Activated T-helper 2 cell treated with anti-CD3 and anti-CD28 coated beads, Interferon-gamma antibody, Interleukin-2, Interleukin-4, amounts not matched to agents 10 μg/mL and 5 μg/mL and 100 μg/mL, durations not matched to agents 14 hours and 24 hours and 36 hours (primary cell): ENCODE results near the gene ACD. TPM values are rescaled to one million over a fixed set of nuclear protein-coding genes. Genes with fewer than 3 reads are reported as not detected.
A peak's percentile ranks its signal among the peaks of the same experiment; 100 is the strongest.

Experiments
- DNase-seq: peaks from one replicate; pipeline ENCODE4 v3.0.0; 2021; ENCODE audit warnings: low spot score
- H3K27ac Mint-ChIP-seq: one replicate; pipeline ENCODE4 v1.8.0; 2021; ENCODE audit warnings: mixed read lengths
- H3K27me3 Mint-ChIP-seq: one replicate; pipeline ENCODE4 v1.8.0; 2021; ENCODE audit warnings: low read depth, mixed read lengths
- H3K36me3 Mint-ChIP-seq: one replicate; pipeline ENCODE4 v1.8.0; 2021; ENCODE audit warnings: low read depth, mixed read lengths
- H3K4me1 Mint-ChIP-seq: one replicate; pipeline ENCODE4 v1.8.0; 2021; ENCODE audit warnings: low read depth, mixed read lengths
- H3K4me3 Mint-ChIP-seq: one replicate; pipeline ENCODE4 v1.8.0; 2021; ENCODE audit warnings: low read depth, mild to moderate bottlenecking, moderate library complexity, mixed read lengths
- H3K9me3 Mint-ChIP-seq: one replicate; pipeline ENCODE4 v1.8.0; 2021; ENCODE audit warnings: mixed read lengths
- intact Hi-C: fragments of 100-400 bp; cut with micrococcal nuclease; formaldehyde crosslinking; loops from one replicate; pipeline ENCODE4 v1.15.1; 2023
- total RNA-seq: library from RNA; stranded (reverse); gene quantifications from 2 replicates; pipeline ENCODE4 v1.2.3, GENCODE V29; 2022

Gene ACD
- total RNA-seq, 1 donor from 2014 or later = 48.9 TPM

DNA sequence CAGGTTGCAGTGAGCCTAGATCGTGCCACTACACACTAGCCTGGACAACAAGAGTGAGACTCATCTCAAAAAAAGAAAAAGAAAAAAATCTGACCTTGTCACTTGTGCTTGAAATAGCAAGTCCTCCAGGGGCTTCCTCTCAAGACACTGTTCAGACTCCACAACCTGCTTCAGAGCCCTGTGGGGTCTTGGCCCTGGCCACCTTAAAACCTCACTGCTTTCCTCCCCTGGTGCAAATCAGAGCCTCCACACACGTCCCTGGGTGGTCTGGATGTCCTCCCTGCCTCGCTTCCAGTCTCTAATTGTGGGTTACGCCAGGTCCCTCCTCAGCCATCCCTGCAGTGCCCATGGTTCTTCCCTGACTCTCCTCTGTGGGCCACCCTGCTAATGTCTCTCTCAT, 4.7 kb downstream of the ACD start:
- intact Hi-C loops = no loop called here
- no peak for DNase-seq
- H3K27me3 Mint-ChIP-seq = no peaks in the 10 kb centered on the region
- H3K4me3 Mint-ChIP-seq = no peak overlapping the region
- no peaks in the 10 kb centered on the region for H3K9me3 Mint-ChIP-seq
- peaks cover 64% of the 10 kb centered on the region for H3K36me3 Mint-ChIP-seq
- H3K27ac Mint-ChIP-seq = no peak overlapping the region
- peaks cover 9% of the 10 kb centered on the region for H3K4me1 Mint-ChIP-seq

DNA sequence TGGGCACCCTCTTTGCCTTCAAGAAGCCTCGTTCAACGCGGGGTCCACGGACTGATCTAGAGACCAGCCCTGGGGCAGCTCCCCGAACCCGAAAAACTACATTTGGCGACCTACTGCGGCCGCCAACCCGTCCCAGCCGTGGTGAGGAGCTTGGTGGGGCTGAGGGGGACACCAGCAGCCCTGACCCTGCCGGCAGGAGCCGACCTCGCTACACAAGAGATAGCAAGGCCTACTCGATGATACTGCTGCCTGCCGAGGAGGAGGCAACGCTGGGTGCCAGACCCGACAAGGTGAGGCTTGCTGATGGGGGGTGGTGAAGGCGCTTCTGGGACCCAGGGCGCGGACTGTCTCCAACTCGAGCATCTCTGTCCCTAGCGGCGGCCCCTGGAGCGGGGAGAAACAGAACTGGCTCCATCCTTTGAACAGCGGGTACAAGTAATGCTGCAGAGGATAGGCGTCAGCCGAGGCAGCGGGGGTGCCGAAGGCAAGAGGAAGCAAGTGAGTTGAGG, 5.6 kb downstream of the ACD start:
- Mint-ChIP-seq H3K27me3 (no peaks in the 10 kb centered on the region), H3K9me3 (no peaks in the 10 kb centered on the region), H3K36me3 (peaks cover 69% of the 10 kb centered on the region), H3K27ac (no peak overlapping the region), H3K4me1 (peaks cover 9% of the 10 kb centered on the region), H3K4me3 (no peak overlapping the region)
- no peak for DNase-seq
- intact Hi-C loops = no loop called here

DNA sequence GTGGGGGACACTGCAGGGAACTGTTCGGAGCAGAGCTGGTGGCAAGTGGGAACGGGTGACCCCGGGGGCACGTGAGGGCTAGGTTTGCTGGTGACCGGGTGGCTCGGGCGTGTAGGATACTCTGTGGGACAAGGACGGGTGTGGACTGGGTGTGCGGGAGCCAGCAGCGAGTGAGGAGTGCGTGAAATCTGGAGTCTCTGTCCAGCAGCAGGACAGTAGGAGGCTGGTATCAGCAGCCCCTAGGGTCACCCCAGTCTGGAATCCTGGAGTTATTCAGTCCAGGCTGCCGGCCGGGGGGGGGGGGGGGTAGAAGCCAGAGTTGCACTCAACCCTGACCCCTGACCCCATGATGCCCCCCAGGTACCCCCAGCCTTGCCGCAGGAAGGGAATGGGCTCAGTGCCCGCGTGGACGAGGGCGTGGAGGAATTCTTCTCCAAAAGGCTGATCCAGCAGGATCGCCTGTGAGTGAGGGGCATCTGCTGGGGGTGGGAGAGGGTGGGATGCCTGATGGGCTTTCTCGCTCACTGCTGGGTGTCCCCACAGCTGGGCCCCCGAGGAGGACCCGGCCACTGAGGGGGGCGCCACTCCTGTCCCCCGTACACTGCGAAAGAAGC, 6.2 kb downstream of the ACD start:
- H3K27ac Mint-ChIP-seq = no peak overlapping the region
- no peaks in the 10 kb centered on the region for H3K27me3 Mint-ChIP-seq
- intact Hi-C loops = no loop called here
- peaks cover 69% of the 10 kb centered on the region for H3K36me3 Mint-ChIP-seq
- no peaks in the 10 kb centered on the region for H3K9me3 Mint-ChIP-seq
- H3K4me3 Mint-ChIP-seq = no peak overlapping the region
- DNase-seq = no peak
- H3K4me1 Mint-ChIP-seq = peaks cover 6% of the 10 kb centered on the region

DNA sequence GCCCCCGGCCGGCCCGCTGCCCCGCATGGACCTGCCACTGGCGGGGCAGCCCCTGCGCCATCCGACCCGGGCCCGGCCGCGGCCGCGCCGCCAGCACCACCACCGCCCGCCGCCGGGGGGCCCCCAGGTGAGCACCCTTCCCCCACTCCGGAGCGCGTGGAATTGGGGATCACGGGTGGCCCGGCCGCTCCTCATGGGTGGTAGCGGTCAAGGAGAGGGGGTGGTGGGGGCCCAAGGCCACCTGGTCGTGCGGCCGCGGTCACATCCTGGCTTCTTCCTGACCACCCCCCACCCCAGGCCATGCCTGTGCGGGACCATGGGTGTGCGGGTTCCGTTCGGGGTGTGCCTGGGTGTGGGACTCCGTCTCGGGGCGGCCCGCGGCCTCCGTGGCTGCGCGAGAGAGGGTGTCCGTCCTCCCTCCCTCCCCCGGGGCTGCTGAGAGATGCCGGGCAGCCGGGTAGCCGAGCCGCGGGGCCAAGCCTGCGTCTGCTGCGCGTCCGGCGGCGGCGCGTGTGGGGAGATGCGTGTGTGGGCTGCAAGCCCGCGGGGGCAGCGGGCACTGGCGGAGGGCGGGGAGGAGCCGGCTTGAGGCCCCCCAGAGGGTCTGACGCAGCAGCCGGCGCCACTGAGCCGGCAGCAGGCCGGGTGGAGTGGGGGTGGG, 6.8 kb downstream of the ACD start:
- Mint-ChIP-seq H3K4me1 (peaks cover 3% of the 10 kb centered on the region), H3K36me3 (peaks cover 70% of the 10 kb centered on the region), H3K27ac (no peak overlapping the region), H3K4me3 (no peak overlapping the region), H3K9me3 (no peaks in the 10 kb centered on the region), H3K27me3 (no peaks in the 10 kb centered on the region)
- no peak for DNase-seq
- intact Hi-C loops = no loop called here

DNA sequence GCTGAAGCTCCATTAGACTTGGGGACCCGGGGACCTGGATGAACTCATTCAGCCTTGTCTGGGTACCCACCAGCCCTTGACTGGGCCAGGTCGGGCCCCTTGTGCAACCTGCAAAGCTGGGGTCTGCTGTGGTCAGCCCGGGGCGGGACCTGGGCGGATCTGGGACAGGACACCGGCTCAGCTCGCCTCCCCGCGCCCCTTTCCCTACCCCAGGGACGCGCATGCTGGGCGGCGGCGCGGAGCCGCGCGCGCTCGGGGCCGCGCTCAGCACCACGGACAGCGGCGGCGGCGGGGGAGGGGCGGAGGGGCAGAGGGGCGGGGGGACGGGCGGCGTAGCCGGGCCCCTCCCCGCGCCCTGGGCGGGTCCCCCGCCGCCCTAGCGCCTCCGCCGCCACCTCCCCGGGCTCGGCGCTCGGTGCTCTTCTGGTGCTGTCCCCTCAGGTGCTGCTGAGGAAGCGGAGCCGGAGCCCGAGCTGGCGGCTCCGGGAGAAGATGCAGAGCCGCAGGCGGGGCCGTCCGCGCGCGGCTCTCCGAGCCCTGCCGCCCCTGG, 7.4 kb downstream of the ACD start:
- H3K4me3 Mint-ChIP-seq = no peak overlapping the region
- no peaks in the 10 kb centered on the region for H3K27me3 Mint-ChIP-seq
- peaks cover 66% of the 10 kb centered on the region for H3K36me3 Mint-ChIP-seq
- intact Hi-C loops = no loop called here
- H3K4me1 Mint-ChIP-seq = peaks cover 1% of the 10 kb centered on the region
- H3K27ac Mint-ChIP-seq = no peak overlapping the region
- no peaks in the 10 kb centered on the region for H3K9me3 Mint-ChIP-seq
- DNase-seq = no peak

DNA sequence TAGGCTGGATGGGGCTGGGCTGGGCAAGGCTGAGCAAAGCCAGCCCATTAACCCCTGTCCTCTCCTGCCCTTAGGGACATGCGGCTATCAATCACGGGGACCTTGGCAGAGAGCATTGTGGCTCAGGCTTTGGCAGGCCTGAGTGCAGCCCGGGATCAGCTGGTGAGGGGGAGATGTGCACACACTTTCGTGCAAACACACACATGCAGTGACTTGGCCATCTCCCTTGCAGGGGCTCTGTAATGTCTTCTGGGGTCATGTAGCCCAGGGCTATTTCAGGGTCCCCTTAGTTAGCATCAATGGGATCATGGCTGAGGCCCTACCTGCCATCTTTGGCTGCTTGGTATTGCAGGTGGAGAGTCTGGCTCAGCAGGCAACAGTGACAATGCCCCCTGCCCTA, 8.2 kb downstream of the ACD start:
- Mint-ChIP-seq H3K4me1 (peaks cover 1% of the 10 kb centered on the region), H3K4me3 (no peak overlapping the region), H3K27ac (no peak overlapping the region)

DNA sequence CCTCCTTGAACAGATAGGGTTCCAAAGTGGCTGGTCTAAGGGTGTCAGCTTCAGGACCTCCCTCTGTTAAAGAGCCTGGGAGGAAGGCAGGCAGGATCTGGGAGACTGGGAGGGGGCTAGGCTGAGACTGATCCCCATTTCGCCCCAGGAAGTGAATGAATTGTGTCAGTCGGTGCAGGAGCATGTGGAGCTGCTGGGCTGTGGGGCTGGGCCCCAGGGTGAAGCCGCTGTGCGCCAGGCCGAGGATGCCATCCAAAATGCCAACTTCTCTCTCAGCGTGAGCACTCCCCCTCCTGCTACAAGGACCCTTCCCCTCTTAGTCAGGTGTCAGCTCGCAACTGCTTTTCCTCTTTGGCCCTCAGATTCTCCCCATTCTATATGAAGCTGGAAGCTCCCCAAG, 9.0 kb downstream of the ACD start:
- no peak for DNase-seq
- H3K4me3 Mint-ChIP-seq = no peak overlapping the region
- H3K4me1 Mint-ChIP-seq = peaks cover 4% of the 10 kb centered on the region
- no peak overlapping the region for H3K27ac Mint-ChIP-seq
- no peaks in the 10 kb centered on the region for H3K9me3 Mint-ChIP-seq
- H3K27me3 Mint-ChIP-seq = no peaks in the 10 kb centered on the region
- H3K36me3 Mint-ChIP-seq = peaks cover 65% of the 10 kb centered on the region
- intact Hi-C loops = no loop called here

More for the DNA sequence above, 8.2 kb downstream of the ACD start:
- H3K9me3 Mint-ChIP-seq = no peaks in the 10 kb centered on the region
- H3K36me3 Mint-ChIP-seq = peaks cover 65% of the 10 kb centered on the region
- no peaks in the 10 kb centered on the region for H3K27me3 Mint-ChIP-seq
- no peak for DNase-seq
- intact Hi-C loops = no loop called here

DNA sequence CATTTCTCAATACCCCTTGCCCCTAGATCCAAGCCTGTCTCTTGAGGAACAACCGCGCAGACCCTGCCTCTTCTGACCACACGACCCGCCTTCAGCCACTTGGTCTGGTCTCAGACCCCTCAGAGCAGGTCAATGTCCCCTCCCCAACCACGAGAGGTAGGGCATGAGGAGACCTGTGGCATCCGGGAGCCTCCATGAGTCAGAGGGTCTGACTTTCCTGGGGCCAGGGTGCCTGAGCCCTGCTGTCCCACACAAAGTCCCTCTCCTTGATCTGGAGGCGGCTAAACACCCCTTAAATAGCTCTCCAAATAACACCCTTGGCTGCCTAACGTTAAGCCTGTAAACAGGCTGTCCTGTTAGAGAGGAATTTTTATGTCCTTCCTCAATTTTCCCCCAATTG, 10.0 kb downstream of the ACD start:
- Mint-ChIP-seq H3K4me3 (no peak overlapping the region), H3K27ac (no peak overlapping the region), H3K36me3 (peaks cover 61% of the 10 kb centered on the region), H3K4me1 (peaks cover 4% of the 10 kb centered on the region), H3K27me3 (no peaks in the 10 kb centered on the region), H3K9me3 (no peaks in the 10 kb centered on the region)
- DNase-seq = no peak
- intact Hi-C loops = no loop called here

DNA sequence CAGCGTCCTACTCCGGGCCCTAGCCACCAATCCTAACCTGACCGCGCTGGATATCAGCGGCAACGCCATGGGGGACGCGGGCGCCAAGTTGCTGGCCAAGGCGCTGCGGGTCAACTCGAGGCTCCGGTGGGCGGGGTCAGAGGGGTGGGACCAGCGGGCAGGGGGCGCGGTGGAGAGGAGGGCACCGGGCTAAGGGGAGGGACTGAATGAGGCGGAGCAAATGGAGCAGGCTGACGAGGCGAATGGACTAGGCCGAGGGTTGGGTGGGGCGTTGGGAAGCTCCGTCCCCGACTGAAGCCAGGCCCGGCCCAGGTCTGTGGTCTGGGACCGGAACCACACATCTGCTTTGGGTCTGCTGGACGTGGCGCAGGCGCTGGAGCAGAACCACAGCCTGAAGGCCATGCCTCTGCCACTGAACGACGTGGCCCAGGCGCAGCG, 10.5 kb downstream of the ACD start:
- Mint-ChIP-seq H3K4me1 (peaks cover 6% of the 10 kb centered on the region), H3K4me3 (no peak overlapping the region), H3K9me3 (no peaks in the 10 kb centered on the region), H3K27ac (no peak overlapping the region), H3K27me3 (no peaks in the 10 kb centered on the region), H3K36me3 (peaks cover 57% of the 10 kb centered on the region)
- intact Hi-C loops = no loop called here
- DNase-seq = no peak

DNA sequence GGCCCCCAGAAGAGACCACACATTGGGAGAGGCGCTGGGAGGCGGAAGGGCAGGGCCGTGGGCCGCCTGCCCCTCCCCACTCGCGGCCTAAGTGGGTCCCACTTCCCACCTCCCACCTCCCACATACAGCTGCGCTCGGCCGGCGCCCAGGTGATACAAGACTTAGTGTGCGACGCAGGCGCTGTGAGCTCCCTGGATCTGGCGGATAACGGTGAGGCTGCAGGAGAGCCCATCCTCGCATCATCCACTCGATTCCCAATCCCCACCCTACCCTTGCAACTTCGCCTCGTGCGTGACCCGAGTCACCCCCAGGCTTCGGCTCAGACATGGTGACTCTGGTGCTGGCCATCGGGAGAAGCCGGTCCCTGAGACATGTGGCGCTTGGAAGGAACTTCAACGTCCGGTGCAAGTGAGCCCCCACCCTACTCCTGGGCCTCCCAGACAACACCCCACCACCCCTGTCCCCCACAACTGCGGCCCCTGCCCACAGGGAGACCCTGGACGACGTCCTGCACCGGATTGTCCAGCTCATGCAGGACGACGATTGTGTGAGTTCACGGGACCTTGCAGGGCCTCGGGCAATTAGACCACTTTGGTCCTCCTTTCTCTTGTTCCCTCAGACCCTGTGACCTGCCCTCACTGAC, 11.2 kb downstream of the ACD start:
- no peaks in the 10 kb centered on the region for H3K27me3 Mint-ChIP-seq
- H3K27ac Mint-ChIP-seq = no peak overlapping the region
- no peak overlapping the region for H3K4me3 Mint-ChIP-seq
- intact Hi-C loops = no loop called here
- H3K4me1 Mint-ChIP-seq = peaks cover 7% of the 10 kb centered on the region
- peaks cover 54% of the 10 kb centered on the region for H3K36me3 Mint-ChIP-seq
- no peaks in the 10 kb centered on the region for H3K9me3 Mint-ChIP-seq
- no peak for DNase-seq

DNA sequence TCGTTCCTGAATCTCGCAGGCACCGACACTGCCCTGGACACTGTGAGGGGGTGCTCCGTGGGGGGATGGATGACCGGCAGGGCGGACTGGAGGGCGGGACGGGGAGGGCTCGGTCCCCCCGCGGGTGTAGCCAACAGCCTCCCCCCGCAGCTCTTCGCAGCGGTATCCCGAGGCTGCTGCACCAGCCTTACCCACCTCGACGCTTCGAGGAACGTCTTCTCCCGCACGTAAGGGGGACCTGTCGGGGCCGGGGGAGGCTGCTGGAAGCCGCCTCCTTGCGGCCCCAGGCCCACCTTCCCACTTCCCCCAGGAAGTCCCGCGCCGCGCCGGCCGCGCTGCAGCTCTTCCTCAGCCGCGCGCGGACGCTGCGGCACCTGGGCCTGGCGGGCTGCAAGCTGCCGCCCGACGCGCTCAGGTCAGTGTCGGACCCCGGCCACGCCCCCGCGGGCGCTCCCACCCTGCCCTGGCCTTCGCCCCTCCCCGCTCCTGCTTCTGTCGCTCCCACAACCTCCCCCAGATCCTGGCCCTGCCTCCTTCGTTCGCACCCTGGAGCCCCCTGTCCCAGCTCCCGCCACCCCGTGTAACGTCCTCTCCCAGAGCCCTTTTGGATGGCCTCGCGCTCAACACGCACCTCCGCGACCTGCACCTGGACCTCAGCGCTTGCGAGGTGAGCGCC, 11.8 kb downstream of the ACD start:
- Mint-ChIP-seq H3K27me3 (no peaks in the 10 kb centered on the region), H3K4me3 (peak overlapping the region; percentile 13), H3K9me3 (no peaks in the 10 kb centered on the region), H3K36me3 (peaks cover 51% of the 10 kb centered on the region), H3K27ac (no peak overlapping the region), H3K4me1 (peaks cover 7% of the 10 kb centered on the region)
- DNase-seq = no peak
- intact Hi-C loops = no loop called here

DNA sequence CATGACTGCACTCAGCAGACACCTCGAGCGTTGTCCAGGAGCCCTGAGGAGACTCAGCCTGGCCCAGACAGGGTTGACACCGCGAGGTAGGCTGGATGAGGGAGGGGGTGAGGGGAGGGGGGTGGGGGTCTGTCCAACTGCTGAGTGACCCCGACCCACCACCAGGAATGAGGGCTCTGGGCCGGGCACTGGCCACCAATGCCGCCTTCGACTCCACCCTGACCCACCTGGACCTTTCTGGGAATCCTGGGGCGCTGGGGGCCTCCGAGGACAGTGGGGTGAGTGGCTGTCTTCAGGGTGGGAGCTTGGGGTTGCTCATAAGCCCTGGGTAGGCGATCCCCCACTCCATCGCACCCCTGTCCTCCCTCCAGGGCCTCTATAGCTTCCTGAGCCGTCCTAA, 12.4 kb downstream of the ACD start:
- Mint-ChIP-seq H3K27me3 (no peaks in the 10 kb centered on the region), H3K9me3 (no peaks in the 10 kb centered on the region), H3K36me3 (peaks cover 51% of the 10 kb centered on the region), H3K4me3 (no peak overlapping the region), H3K27ac (no peak overlapping the region), H3K4me1 (peaks cover 7% of the 10 kb centered on the region)
- no peak for DNase-seq
- intact Hi-C loops = no loop called here
